Measurements from ENCODE around the gene CYP24A1.
"Not testable (repeated sequence)": the region's sequence is repeated elsewhere in the genome, so short reads cannot be mapped to it uniquely, and the experiment has no call there.

The CYP24A1 gene

DNA sequence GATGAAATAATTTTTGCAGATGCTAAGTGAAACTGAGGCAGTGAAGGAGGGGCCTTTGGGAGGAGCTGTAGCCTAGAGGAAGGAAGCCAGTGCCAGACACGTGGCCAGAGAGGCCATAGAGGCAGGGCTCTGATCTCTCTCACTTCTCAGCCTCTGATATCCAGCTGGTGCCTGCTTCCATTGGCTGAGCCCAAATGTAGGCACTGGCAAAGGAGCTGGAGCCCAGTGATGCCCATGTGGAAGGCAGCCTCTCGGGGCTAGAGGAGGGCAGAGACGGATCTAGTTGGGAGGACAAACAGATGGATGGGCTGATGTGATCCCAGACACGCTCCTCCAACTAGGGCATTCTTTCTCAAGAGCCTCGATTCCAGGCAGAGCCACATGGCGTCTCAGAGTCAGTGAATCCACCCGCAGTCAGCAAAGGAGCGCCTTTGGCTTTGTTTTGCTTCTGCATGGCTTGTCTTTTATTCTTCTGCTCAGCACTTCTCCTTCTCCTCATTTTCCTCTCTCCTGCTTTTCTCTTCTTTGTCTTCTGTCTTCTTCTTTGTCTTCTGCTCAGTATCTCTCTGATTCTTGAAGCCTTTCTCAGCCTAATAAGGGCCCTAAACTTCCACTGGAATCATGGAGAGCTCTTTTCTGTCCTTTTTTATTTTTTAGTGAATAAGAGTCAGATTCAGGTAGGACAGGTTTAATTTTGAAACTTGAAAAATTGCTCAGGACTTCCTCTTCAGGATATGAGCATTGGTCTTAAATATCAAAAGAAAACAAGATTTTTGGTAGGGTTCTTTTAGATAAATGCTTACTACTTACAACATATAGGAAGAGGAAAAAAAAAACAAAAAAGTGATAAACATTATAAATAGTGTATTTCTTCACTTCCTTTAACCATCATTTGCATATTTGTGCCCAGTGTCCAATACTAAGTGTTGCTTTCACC lies 41.8 kb downstream of the CYP24A1 start:
- Histone ChIP-seq H3K27ac (ENCODE audit: low read depth, low read length) (no peak overlapping the region), H3K4me1 (ENCODE audit: control insufficient read depth, insufficient read depth, low read length) (peaks cover 10% of the 10 kb centered on the region), H3K4me3 (ENCODE audit: low read depth, low read length) (no peak overlapping the region), H3K27me3 (ENCODE audit: control insufficient read depth, insufficient read depth, low read length) (no peaks in the 10 kb centered on the region), H3K9me3 (ENCODE audit: control insufficient read depth, insufficient read depth, low read length) (no peaks in the 10 kb centered on the region), H3K36me3 (ENCODE audit: control insufficient read depth, insufficient read depth, low read length) (no peaks in the 10 kb centered on the region), H3K9ac (ENCODE audit: low read depth, low read length) (no peak overlapping the region)

DNA sequence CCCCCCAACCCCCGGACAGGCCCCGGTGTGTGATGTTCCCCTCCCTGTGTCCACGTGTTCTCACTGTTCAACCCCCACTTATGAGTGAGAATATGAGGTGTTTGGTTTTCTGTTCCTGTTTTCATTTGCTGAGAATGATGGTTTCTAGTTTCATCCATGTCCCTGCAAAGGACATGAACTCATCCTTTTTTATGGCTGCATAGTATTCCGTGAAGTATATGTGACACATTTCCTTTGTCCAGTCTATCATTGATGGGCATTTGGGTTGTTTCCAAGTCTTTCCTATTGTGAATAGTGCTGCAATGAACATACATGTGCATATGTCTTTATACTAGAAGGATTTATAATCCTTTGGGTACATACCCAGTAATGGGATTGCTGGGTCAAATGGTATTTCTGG lies 42.7 kb downstream of the CYP24A1 start:
- not testable (repeated sequence) for H3K4me1 ChIP-seq (ENCODE audit: control insufficient read depth, insufficient read depth, low read length); H3K9me3 ChIP-seq (ENCODE audit: control insufficient read depth, insufficient read depth, low read length); H3K36me3 ChIP-seq (ENCODE audit: control insufficient read depth, insufficient read depth, low read length); H3K27me3 ChIP-seq (ENCODE audit: control insufficient read depth, insufficient read depth, low read length); H3K9ac ChIP-seq (ENCODE audit: low read depth, low read length); H3K27ac ChIP-seq (ENCODE audit: low read depth, low read length); H3K4me3 ChIP-seq (ENCODE audit: low read depth, low read length)

DNA sequence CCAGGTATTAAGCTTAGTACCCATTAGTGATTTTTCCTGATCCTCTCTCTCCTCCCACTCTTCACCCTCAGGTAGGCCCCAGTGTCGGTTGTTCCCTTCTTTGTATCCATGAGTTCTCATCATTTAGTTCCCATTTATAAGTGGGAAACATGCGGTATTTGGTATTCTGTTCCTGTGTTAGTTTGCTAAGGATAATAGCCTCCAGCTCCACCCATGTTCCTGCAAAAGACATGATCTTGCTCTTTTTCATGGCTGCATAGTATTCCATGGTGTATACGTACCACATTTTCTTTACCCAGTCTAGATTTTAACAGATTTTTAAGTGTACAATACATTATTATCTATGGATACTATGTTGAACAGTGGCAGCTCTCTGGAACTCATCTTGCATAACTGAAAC lies 44.4 kb downstream of the CYP24A1 start:
- H3K4me1 ChIP-seq (ENCODE audit: control insufficient read depth, insufficient read depth, low read length): peaks cover 10% of the 10 kb centered on the region
- no peak overlapping the region for H3K27ac ChIP-seq (ENCODE audit: low read depth, low read length)
- H3K27me3 ChIP-seq (ENCODE audit: control insufficient read depth, insufficient read depth, low read length): no peaks in the 10 kb centered on the region
- no peak overlapping the region for H3K4me3 ChIP-seq (ENCODE audit: low read depth, low read length)
- no peak overlapping the region for H3K9ac ChIP-seq (ENCODE audit: low read depth, low read length)
- no peaks in the 10 kb centered on the region for H3K36me3 ChIP-seq (ENCODE audit: control insufficient read depth, insufficient read depth, low read length)
- no peaks in the 10 kb centered on the region for H3K9me3 ChIP-seq (ENCODE audit: control insufficient read depth, insufficient read depth, low read length)

DNA sequence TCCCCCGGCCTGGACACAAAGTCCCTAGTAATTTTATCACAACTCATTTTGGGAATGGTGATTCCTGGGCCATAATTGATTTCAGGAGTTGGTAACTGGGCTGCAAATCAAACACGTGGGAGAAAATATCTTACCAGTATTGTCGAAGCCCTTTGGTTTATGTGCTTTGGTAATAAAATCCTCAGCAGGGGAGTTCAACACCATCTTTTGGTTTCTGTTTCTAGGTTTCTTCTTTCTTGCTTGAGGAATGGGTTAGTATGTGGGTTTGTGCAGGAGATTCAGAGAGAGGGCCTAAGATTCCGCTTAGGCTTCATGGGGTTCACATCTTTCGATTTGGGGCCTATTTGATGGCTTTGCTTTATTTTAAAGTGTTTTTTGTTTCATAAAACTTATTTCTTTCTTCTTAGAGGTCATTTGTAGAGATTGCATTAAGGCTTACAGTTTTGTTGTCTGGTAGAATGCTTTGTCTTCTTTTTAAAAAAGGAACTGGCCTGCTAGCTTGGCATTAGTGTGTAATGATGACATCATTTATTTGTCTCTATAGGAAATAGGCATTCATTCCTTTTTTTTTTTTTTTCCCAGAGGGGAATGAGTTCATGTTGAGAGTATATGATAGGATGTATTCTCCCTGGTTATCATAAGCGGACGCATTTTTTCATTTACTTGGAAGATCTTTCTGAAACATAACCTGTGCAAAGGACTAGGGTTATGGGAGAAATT lies 45.8 kb downstream of the CYP24A1 start:
- H3K27ac ChIP-seq (ENCODE audit: low read depth, low read length): no peak overlapping the region
- peaks cover 12% of the 10 kb centered on the region for H3K4me1 ChIP-seq (ENCODE audit: control insufficient read depth, insufficient read depth, low read length)
- no peak overlapping the region for H3K4me3 ChIP-seq (ENCODE audit: low read depth, low read length)
- H3K27me3 ChIP-seq (ENCODE audit: control insufficient read depth, insufficient read depth, low read length): no peaks in the 10 kb centered on the region
- H3K36me3 ChIP-seq (ENCODE audit: control insufficient read depth, insufficient read depth, low read length): no peaks in the 10 kb centered on the region
- H3K9ac ChIP-seq (ENCODE audit: low read depth, low read length): no peak overlapping the region
- H3K9me3 ChIP-seq (ENCODE audit: control insufficient read depth, insufficient read depth, low read length): no peaks in the 10 kb centered on the region

DNA sequence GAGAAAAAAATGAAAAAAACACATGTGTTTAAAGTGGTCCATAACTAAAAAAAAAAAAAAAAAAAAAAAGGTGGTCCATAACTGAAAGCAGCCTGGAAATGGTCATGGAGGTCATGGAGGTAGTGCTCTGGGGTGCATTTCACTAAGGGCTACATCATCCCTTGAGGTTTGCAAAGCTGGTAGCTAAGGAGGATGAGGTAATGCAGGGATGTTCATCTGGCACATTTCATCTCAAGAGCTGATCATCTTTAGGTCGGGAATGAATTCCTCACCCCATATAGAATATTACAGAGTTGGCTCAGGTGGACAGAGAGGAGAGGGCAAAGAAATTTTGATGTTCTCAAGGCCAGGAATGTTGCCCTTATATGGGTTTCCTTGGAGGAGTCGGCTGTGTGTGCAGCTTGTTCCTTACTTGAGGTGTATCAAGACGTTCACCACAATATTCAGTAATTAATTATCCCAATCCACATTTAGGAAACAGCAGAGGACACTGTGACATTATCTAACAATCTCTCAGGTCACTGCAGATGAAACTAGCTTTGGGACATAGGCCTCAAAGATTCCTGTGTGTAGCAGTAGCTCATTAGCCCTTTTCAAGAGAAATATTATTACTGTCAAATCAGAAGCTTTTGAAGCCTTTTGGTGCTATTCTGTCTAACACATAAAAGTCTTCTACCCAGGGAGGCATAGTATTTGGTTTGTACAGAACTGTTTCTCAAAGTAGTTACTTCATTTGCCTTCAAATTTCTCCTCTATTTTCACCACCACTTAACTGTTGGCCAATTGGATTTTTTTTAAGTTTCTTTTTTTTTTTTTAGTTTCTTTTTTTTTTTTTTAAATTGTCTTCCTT lies 46.8 kb downstream of the CYP24A1 start:
- H3K4me1 ChIP-seq (ENCODE audit: control insufficient read depth, insufficient read depth, low read length): peaks cover 9% of the 10 kb centered on the region

DNA sequence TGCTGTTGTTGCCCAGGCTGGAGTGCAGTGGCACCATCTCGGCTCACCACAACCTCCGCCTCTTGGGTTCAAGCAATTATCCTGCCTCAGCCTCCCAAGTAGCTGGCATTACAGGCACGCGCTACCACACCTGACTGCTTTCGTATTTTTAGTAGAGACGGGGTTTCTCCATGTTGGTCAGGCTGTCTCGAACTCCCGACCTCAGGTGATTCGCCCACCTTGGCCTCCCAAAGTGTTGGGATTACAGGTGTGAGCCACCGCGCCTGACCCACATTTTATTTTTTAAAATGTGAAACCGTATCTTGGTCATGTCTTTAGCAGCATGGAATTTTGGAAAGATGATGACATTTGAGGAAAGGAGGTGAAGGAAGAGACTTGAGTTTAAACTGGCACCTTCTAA lies 47.5 kb downstream of the CYP24A1 start:
- not testable (repeated sequence) for H3K9ac ChIP-seq (ENCODE audit: low read depth, low read length); H3K4me1 ChIP-seq (ENCODE audit: control insufficient read depth, insufficient read depth, low read length); H3K27ac ChIP-seq (ENCODE audit: low read depth, low read length); H3K4me3 ChIP-seq (ENCODE audit: low read depth, low read length); H3K36me3 ChIP-seq (ENCODE audit: control insufficient read depth, insufficient read depth, low read length); H3K27me3 ChIP-seq (ENCODE audit: control insufficient read depth, insufficient read depth, low read length); H3K9me3 ChIP-seq (ENCODE audit: control insufficient read depth, insufficient read depth, low read length)

More for the DNA sequence above, 46.8 kb downstream of the CYP24A1 start:
- H3K4me3 ChIP-seq (ENCODE audit: low read depth, low read length): no peak overlapping the region
- no peaks in the 10 kb centered on the region for H3K36me3 ChIP-seq (ENCODE audit: control insufficient read depth, insufficient read depth, low read length)
- H3K27ac ChIP-seq (ENCODE audit: low read depth, low read length): no peak overlapping the region
- H3K9me3 ChIP-seq (ENCODE audit: control insufficient read depth, insufficient read depth, low read length): no peaks in the 10 kb centered on the region
- H3K9ac ChIP-seq (ENCODE audit: low read depth, low read length): no peak overlapping the region
- H3K27me3 ChIP-seq (ENCODE audit: control insufficient read depth, insufficient read depth, low read length): no peaks in the 10 kb centered on the region

DNA sequence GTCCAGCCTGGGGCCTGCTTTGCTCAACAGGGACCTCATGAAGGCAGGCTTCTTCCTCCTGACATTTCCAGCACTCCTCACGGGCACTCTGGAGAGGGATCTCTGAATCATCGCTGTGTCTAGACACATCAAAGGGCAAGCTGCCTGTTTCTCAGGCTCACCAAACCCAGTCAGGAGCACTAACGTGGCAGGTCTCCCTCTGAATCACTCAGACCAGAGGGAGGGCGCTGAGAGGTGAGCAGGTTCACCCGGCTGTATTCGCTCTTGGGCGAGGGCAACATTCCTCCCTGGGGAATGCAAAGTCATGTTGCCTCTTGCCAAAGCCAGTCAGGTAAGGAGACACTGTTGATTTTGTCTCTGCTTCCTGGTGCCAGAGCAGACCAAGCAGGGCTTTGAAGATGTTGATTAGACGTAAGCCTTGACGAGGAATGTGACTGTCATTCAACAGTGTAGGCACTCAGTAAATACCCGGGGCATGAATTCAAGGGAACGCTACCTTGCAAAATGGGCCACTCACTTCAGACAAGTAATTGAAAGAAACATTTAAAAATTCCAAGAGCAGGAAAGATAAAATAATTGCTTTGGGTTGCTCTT lies 50.1 kb downstream of the CYP24A1 start:
- H3K4me1 ChIP-seq (ENCODE audit: control insufficient read depth, insufficient read depth, low read length): peaks cover 9% of the 10 kb centered on the region
- H3K4me3 ChIP-seq (ENCODE audit: low read depth, low read length): no peak overlapping the region
- H3K9me3 ChIP-seq (ENCODE audit: control insufficient read depth, insufficient read depth, low read length): no peaks in the 10 kb centered on the region
- H3K36me3 ChIP-seq (ENCODE audit: control insufficient read depth, insufficient read depth, low read length): no peaks in the 10 kb centered on the region
- H3K27ac ChIP-seq (ENCODE audit: low read depth, low read length): peak overlapping the region; percentile 88
- no peaks in the 10 kb centered on the region for H3K27me3 ChIP-seq (ENCODE audit: control insufficient read depth, insufficient read depth, low read length)
- peak overlapping the region; percentile 21 for H3K9ac ChIP-seq (ENCODE audit: low read depth, low read length)

DNA sequence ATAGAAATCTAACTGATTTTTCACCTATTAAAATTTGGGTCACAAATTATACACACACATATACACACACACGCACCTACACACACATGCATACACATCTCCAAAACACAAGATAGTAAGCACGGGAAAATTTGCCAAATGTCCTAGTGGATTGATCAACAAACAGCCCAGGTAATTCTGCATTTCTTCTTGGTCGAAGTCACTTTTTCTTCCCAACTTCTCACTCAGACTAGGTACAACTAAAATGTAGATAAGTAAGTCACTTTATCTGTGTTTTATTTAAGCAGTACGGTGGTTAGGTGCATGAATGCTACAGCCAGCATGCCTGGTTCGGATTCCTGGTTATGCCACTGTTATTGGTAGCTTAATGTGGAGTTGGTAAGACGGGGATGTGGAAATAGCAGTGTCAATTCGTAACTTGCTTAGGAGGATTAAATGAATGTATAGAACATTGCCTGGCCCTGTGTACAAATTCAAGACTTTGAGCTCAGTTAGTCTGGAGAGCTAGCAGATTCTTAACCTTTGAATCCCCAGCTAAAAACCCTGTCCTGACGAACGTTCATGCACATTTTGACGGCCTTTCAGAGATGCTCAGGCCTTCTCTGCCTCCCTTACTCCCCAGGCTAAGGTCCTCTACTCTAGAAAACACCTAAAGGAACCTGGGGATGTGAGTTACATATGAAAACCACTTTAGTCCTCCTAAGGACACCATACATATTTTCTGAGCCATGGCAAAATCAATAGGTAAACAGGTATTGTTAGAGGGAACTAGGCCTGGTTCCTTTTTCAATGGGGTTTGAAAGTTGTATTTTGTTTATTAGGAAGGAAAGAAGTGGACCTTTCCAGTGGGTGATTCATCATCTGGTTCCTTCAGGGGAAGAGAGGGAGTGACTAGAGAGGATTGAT lies 50.9 kb downstream of the CYP24A1 start:
- Histone ChIP-seq H3K27me3 (ENCODE audit: control insufficient read depth, insufficient read depth, low read length) (no peaks in the 10 kb centered on the region), H3K4me3 (ENCODE audit: low read depth, low read length) (no peak overlapping the region), H3K9me3 (ENCODE audit: control insufficient read depth, insufficient read depth, low read length) (no peaks in the 10 kb centered on the region), H3K27ac (ENCODE audit: low read depth, low read length) (peak overlapping the region; percentile 88), H3K9ac (ENCODE audit: low read depth, low read length) (peak overlapping the region; percentile 21; the same call in 1 of the 2 replicates), H3K4me1 (ENCODE audit: control insufficient read depth, insufficient read depth, low read length) (peaks cover 9% of the 10 kb centered on the region), H3K36me3 (ENCODE audit: control insufficient read depth, insufficient read depth, low read length) (no peaks in the 10 kb centered on the region)

DNA sequence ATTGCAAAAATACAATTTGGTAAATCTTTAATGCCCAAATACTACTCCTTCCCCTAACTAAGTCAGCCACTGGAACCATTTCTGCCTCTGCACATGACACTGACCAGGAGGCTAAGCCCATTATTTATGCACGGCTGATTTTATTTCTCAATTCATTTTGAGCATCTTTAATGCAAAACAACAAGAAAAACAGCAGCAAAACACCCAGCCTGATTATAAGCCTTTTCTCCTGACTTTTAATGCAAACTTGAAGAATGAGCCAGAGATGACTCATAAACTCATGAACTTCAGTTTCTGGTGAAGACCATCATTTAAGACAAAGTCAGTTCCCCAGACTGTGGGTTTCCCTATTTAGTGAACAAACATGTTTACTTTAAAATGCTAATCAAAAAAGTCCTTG lies 51.6 kb downstream of the CYP24A1 start:
- peaks cover 9% of the 10 kb centered on the region for H3K4me1 ChIP-seq (ENCODE audit: control insufficient read depth, insufficient read depth, low read length)
- no peak overlapping the region for H3K9ac ChIP-seq (ENCODE audit: low read depth, low read length)
- H3K27me3 ChIP-seq (ENCODE audit: control insufficient read depth, insufficient read depth, low read length): no peaks in the 10 kb centered on the region
- no peaks in the 10 kb centered on the region for H3K9me3 ChIP-seq (ENCODE audit: control insufficient read depth, insufficient read depth, low read length)
- H3K27ac ChIP-seq (ENCODE audit: low read depth, low read length): peak overlapping the region; percentile 38
- no peak overlapping the region for H3K4me3 ChIP-seq (ENCODE audit: low read depth, low read length)
- H3K36me3 ChIP-seq (ENCODE audit: control insufficient read depth, insufficient read depth, low read length): no peaks in the 10 kb centered on the region

DNA sequence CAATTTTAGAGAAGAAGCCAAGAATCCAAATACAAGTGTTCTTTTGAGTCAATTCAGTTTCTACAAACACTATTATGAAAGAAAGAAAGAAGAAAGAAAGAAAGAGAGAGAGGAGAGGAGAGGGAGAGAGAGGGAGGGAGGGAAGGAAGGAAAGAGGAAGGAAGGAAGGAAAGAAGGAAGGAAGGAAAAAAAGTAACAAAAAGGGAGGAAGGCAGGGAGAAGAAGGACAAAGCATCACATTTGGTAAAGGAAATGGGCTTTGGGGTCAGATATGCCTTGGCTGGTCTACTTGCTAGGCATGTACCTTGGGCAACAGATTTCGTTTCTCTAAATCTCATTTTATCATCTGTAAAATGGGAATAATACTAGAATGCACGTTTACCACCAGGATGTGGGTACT lies 54.0 kb downstream of the CYP24A1 start:
- Histone ChIP-seq H3K4me3 (ENCODE audit: low read depth, low read length) (no peak overlapping the region), H3K9me3 (ENCODE audit: control insufficient read depth, insufficient read depth, low read length) (no peaks in the 10 kb centered on the region), H3K36me3 (ENCODE audit: control insufficient read depth, insufficient read depth, low read length) (no peaks in the 10 kb centered on the region), H3K27ac (ENCODE audit: low read depth, low read length) (no peak overlapping the region), H3K27me3 (ENCODE audit: control insufficient read depth, insufficient read depth, low read length) (no peaks in the 10 kb centered on the region), H3K9ac (ENCODE audit: low read depth, low read length) (no peak overlapping the region), H3K4me1 (ENCODE audit: control insufficient read depth, insufficient read depth, low read length) (peaks cover 9% of the 10 kb centered on the region)
